HepG2 (cell line): ENCODE measurements around the gene PTPRF. TPM values are rescaled to one million over a fixed set of nuclear protein-coding genes. Genes with fewer than 3 reads are reported as not detected.

Source experiments
- CBX2 ChIP-seq, 2 experiments: fragments of 200-600 bp in 1 of 2; sonication (generic); formaldehyde crosslinking in 1 of 2; IDR thresholded peaks; 2 replicates each; pipeline versions ENCODE4 v1.7.0 to v1.8.1; 2018 to 2022; ENCODE audit warnings: low read depth in 2 of 2, low read length in 1 of 2, mild to moderate bottlenecking in 1 of 2, missing genetic modification reagents in 1 of 2
- HNF1A ChIP-seq, 2 experiments: sonication (generic) in 1 of 2; formaldehyde crosslinking in 1 of 2; IDR thresholded peaks; 2 replicates each; pipeline versions ENCODE4 v1.4.0 to v1.6.1; 2016 to 2020; ENCODE audit warnings: borderline replicate concordance in 1 of 2, low read depth in 1 of 2, mild to moderate bottlenecking in 1 of 2, missing genetic modification reagents in 1 of 2
- MTERF4 ChIP-seq: sonication (generic); formaldehyde crosslinking; IDR thresholded peaks from 2 replicates; pipeline ENCODE4 v1.8.0; 2023; ENCODE audit warnings: mild to moderate bottlenecking, missing genetic modification reagents
- NR2C2 ChIP-seq: sonication (generic); formaldehyde crosslinking; IDR thresholded peaks from 2 replicates; pipeline ENCODE4 v1.4.0; 2020; ENCODE audit warnings: missing genetic modification reagents, mild to moderate bottlenecking, moderate library complexity, borderline replicate concordance
- SIN3B ChIP-seq: fragments of 150-350 bp; IDR thresholded peaks from 2 replicates; pipeline ENCODE4 v1.6.1; 2014; ENCODE audit warnings: low read length
- THAP7 ChIP-seq: sonication (generic); formaldehyde crosslinking; IDR thresholded peaks from 2 replicates; pipeline ENCODE4 v1.8.1; 2023; ENCODE audit warnings: mild to moderate bottlenecking, missing genetic modification reagents
- UBTF ChIP-seq: sonication (generic); formaldehyde crosslinking; IDR thresholded peaks from 2 replicates; pipeline ENCODE4 v1.4.0; 2020; ENCODE audit warnings: mild to moderate bottlenecking, missing genetic modification reagents
- ZBTB43 ChIP-seq: sonication (generic); formaldehyde crosslinking; conservative IDR thresholded peaks from 2 replicates; pipeline ENCODE4 v1.4.0; 2020; ENCODE audit warnings: missing genetic modification reagents
- ZNF691 ChIP-seq: sonication (generic); formaldehyde crosslinking; IDR thresholded peaks from 2 replicates; pipeline ENCODE4 v1.4.0; 2020; ENCODE audit warnings: missing genetic modification reagents, low read depth, mild to moderate bottlenecking, borderline replicate concordance
- ZNF891 ChIP-seq: sonication (generic); formaldehyde crosslinking; IDR thresholded peaks from 2 replicates; pipeline ENCODE4 v1.5.0; 2020; ENCODE audit warnings: mild to moderate bottlenecking, missing genetic modification reagents
- polyA plus RNA-seq, 8 experiments: library from polyadenylated mRNA; depleted of rRNA in 3 of 8; stranded (reverse) in 7 of 8; unstranded in 1 of 8; fragments of >200 nt; fragmentation: Illumina TruSeq in 4 of 8; extraction: Trizol in 4 of 8; gene quantifications; 2 replicates each; pipeline versions ENCODE4 v1.2.1 to v1.2.3, GENCODE V29; 2011 to 2016; ENCODE audit warnings: low read depth in 4 of 8, missing spikeins in 1 of 8, mixed read lengths in 1 of 8; ENCODE audit not compliant: insufficient read depth in 1 of 8
- total RNA-seq, 5 experiments: library from RNA; depleted of rRNA; stranded (reverse); fragments of >200 nt; fragmentation: Illumina TruSeq; extraction: Trizol; gene quantifications; 2 replicates each; pipeline ENCODE4 v1.2.3, GENCODE V29; 2016; ENCODE audit warnings: low read depth in 1 of 5

The PTPRF gene
- total and polyA plus RNA-seq, 2 of the 13 experiments (the other 11 are each of a cell fraction or from before 2014, with no cell fraction given), result 55.9 to 167 TPM

GRCh38 chr1:43522776-43523480, 7.8 kb upstream of the PTPRF start (continued):
- TF ChIP-seq HNF1A (IDR thresholded peaks at IDR 0.05; ENCODE audit: low read depth), result no peak
- TF ChIP-seq HNF1A (CRISPR knock-in tag; IDR thresholded peaks at IDR 0.05; ENCODE audit: borderline replicate concordance), result no peak
- TF ChIP-seq THAP7 (CRISPR knock-in tag), result no peak
- TF ChIP-seq ZNF891 (CRISPR knock-in tag), result no peak
- no peak for TF ChIP-seq ZBTB43 (CRISPR knock-in tag)
- TF ChIP-seq UBTF (CRISPR knock-in tag), result no peak
- TF ChIP-seq MTERF4 (CRISPR knock-in tag), result no peak
- peak; percentile 87; the same call in 1 of the 2 replicates for TF ChIP-seq ZNF691 (CRISPR knock-in tag)
- no peak for TF ChIP-seq SIN3B
- no peak for TF ChIP-seq CBX2 (IDR thresholded peaks at IDR 0.05; ENCODE audit: low read depth, low read length)
- no peak for TF ChIP-seq CBX2 (CRISPR knock-in tag; IDR thresholded peaks at IDR 0.05; ENCODE audit: low read depth)
- 0 out of 2 replicates have a peak, but pooled peaks have one; percentile 36 for TF ChIP-seq NR2C2
